Measurements from ENCODE around the gene VIPR1. TPM values are rescaled to one million over a fixed set of nuclear protein-coding genes. Genes with fewer than 3 reads are reported as not detected.

VIPR1 gene
- total RNA-seq, 1 donor from 2014 or later = 18.7 TPM

DNA sequence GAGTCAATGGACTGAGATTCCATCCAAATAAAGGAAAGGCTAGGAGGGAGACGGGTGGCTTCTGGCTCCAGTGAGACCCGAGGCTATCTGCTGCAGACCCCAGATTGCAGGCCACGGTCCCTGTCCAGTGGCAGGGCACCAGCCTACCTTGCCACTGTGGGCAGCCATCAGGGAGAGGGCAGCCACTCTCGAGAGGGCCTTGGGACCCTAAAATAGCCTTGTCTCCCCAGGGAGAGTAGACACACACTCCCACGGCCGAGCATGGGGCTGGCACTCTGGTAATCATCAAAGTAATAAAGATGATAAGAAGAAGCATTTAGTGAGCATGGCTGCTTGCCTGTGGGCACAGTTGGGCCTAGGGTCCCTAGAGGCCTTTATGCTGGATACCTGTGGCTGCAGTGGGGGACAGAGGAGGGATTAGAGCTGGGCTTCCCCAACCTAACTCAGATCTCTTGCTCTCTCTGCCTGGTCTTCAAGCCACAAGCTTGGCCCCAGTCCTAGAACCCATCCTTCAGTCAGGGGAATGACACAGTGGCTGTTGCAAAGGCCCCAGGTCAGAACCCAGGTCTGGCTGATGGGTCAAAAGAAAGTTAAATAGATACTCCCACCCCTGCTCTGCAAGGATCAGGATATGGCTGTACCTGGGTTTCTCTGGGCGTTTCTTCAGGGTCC lies 9.2 kb upstream of the VIPR1 start:
- no peak for DNase-seq

DNA sequence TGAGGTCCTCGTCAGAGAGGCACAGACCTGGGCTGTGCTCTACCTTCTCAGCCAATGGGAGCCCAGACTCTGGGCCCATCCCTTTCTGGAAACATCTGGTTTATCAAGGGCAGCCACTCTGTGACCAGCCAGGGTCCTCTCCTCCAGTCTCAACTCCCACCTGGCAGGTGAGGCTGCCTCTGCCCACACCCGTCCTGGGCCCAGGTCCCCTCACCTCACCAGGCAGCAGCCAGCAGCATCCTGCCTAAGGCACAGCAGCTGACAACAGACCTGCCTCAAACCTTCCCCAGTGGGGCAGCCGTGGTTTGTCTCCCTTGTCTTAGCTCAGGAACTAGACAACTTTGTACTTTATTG lies 8.7 kb upstream of the VIPR1 start:
- no peak for DNase-seq

DNA sequence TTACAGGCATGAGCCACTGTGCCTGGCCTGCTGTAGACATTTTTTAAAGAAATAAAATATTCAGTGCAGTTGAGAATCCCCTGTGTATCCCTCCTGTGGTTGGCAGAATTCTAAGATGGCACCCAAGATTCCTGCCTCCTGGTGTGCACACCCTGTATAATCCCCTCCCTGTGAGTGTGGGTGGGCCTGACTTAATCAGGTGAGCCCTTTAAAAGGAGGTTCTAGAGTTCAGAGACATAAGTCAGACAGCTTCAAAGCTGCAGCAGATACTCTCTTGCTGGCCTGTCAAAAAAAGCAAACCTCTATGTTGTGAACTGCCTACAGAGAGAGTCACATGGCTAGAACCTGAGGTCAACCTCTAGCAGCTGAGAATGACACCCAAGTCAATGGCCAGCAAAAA lies 7.0 kb upstream of the VIPR1 start:
- no peak for DNase-seq

DNA sequence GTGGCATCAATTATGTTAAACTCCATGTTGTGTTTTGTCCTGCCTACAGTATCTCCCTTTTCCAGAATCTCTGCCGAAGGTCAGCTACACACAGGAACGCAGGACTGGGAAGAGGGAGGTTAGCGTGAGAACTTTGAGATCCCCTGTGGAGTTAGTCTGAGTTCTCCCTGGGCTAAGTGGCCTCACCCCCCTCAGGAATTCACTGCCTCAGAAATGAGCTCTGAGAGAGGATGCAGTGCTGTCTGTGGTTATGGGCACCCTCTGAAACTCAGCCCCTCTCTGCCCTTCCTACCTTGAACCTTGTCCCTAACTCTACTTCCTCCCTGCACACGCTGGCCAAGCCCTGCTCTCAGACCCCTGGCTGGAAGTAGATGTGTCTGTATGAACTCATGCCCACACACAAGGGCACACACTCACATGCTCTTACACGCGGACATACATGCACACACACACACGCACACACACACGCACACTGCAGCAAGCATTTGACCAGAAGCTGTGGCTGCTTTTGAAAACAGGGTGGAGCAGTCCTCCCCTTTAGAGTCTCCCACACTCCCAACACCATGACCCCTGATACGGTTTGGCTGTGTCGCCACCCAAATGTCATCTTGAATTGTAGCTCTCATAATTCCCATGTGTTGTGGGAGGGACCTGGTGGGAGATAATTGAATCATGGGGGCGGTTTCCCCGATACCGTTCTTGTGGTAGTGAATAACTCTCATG lies 5.3 kb upstream of the VIPR1 start:
- DNase-seq = no peak

DNA sequence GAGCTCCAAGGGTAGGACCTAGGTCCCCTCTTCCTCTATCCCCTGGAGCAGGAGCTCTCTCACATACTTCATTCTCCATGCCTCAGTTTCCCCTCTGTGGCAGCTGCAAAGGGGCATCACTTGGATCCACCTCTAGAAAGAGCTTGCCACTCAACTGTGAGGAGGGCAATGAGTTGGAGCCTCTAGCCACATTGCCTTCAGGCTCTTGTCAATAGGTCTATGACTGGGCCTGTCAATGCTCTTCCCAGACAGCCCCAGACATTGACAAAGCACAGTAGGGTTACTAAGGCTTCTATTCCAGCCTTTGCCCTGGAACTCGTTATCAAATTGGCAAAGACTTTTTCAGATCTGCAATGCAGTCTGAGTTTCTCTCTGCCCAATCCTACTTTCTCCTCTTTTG lies 4.4 kb upstream of the VIPR1 start:
- no peak for DNase-seq

DNA sequence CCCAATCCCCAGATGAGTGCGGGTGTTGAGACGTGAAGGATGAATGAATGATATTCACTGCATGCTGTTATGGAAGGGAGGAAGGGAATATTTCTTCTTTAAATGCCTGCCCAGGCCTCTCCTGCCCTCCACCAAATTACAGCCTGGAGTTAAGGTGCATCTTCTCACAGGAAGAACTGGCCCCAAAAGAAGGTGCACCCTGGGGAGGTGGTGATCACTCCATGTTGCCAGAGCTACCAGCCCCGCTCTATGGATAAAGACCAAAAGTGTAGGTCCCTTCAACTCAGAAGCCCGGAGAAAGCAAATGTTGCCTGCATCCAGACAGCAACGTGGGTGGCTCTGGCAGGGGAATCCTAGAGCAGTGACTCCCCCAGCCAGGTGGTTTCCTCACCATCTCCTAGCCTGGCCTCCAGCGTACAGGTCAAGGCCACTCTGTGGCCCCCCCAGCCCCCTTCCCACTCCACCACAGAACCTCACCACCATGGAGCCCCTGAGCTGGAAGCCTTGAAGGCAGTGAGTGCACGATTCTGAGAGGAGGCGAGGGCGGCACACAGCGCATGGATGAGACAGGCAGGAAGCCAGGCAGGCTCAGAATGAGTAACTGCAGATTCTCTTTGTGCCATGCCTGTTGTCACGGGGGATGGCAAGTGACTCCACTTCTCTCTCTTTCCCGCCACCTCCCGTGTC lies 3.5 kb upstream of the VIPR1 start:
- no peak for DNase-seq

DNA sequence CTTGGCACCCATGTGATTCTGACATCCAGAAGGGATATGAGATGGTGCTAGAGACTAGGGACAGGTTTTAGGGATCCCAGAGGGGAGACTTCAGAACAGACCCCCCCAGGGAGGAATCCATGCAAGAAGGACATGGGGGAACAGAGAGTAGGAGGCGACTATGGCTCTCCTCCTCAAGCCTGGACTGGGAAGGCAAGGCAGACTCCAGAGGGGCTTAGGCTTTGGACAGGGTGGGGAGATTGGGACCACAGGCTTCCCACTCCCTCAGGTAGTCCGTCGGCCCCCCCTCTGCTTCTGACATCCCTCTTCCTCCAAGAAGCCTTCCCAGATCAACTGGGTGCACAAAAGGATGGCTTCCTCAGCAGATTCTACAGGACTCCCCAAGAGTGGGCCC lies 3.0 kb upstream of the VIPR1 start:
- no peak for DNase-seq

DNA sequence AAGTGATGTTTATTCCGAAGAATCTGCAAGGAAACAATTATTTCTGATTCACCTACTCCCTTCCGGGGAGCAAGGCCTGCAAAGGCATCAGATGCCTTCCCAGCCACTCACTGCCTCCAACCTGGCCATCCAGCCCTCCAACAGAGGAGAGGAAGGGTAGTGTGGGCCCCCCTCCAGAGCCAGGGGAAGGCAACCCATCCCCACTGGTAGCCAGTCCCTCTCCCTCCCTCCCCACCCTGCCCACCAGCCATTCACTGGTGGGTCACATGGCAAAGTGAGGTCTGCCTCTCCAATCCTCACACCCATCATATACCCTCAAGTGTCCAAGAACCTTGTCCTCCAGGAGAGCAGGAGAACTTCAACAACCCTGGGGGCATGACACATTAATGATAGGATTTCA lies 2.4 kb upstream of the VIPR1 start:
- DNase-seq = no peak

DNA sequence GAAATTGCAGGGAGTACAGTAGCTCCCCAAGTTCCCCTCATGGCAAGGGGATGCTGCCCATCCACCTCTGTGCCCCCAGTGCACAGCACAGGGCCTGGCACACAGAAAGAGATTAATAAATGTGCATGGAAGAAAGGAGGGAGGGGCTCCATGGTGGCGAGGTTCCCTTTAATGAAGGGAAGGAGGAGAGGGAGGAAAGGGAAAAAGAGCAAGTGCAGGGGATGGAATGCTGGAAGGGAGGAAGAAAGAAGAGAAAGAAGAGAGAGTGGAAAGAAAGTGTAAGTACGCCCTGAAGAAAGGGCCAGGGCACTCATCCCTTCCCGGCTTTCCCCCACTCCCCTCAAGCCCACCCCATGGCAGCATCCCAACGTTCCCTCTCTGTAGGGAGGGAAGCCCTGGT lies 1.5 kb upstream of the VIPR1 start:
- DNase-seq = no peak

DNA sequence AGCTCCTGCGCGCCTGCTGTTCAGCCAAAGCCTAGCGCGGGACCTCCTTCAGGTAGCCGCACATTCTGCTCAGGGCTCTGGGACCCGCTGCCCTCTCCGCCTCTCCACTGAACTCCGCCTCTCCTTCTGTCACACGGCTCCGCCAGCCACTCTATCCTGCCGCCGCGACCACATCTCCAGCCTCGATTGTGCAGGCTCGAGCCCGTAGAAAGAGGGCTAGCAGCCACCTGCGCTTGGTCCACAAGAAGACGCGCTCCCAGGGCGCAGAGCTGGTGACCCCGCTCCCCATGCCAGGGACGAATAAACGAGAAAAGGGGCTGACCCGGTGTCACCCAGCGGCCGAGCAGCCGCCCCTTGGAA lies 1.1 kb upstream of the VIPR1 start:
- no peak for DNase-seq

DNA sequence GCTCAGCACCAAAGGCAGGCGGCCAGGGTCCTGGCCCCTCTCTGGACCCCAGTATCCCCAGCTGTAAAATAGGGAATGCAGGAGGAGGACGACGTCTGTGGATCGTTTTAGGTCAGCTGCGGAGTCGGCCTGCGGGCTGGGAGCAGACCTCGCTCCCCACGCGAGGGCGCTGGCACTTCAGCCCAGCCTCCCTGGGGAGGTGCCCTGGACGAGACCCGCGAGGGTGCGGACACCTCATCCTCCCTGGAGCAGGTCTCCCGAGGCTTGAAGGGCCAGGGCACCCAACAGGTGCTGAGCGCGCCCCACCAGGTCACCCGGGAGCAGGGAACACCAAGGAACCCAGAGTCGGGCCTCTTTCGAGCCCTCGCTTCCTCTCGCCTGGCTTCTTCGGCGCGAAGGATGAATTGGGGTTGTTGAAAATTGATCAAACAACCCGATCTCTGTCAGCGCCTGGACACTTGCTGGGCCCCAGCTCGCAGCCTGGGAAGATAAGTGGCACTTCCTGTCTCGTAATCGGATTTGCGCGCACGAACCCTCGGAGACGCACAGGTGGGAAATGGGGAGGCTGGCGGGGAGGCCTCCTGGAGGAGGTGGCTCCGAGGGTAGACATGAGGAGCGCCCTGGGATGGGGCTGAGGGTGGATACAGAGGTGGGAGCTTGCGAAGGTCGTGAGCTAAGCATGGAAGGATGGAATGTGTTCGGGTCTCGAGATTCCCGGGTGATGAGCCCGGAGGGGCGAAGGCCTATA lies 588 bp upstream of the VIPR1 start:
- DNase-seq = peak; percentile 27

DNA sequence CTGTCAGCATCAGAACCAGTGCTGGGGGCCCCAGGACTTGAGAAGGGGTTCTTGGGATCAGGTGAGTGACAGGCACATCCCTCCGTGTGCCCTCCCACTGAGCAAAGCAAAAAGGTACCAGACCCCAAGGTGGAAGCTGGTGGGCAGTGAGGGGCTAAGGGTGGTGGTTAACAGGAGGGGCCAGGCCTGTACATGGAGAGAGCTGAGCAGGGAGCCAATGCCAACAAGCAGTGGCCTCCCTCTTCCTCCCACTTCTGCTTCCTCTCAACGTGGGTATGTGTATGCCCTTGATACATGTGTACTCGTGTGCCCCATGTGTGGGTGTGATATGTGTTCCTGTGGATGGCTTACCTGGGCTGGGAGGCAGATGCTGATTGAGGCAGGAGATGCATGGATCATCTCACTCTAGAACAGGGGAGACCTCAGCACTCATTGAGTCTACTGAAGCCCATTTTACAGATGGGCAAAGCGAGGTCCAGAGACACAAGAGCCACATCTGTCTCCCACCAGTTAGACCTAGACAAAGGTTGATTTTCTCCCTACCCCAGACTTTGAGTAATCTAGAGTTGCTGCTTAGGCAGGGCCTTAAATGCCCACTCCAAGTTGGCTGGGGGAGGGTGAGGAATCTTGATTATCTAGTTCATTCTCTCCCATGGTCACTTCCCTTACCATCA lies 945 bp downstream of the VIPR1 start:
- DNase-seq = no peak

DNA sequence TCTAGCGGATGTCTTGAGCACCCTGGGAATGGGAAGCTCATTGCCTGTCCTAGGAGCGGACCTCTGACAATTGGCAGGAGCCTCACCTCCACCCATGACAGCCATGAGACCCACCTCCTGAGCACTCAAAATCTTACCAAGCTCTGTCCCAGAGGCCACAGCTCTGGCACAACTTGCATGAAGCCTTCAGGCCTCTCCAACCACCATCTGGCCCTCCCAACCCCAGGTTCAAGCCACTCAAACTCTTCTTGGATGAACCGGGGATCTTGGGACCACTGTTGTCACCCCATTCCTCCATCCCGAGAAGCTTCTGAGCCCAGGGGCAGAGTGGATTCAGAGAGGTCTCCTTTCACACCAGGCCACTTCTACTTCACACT lies 1.5 kb downstream of the VIPR1 start:
- no peak for DNase-seq

DNA sequence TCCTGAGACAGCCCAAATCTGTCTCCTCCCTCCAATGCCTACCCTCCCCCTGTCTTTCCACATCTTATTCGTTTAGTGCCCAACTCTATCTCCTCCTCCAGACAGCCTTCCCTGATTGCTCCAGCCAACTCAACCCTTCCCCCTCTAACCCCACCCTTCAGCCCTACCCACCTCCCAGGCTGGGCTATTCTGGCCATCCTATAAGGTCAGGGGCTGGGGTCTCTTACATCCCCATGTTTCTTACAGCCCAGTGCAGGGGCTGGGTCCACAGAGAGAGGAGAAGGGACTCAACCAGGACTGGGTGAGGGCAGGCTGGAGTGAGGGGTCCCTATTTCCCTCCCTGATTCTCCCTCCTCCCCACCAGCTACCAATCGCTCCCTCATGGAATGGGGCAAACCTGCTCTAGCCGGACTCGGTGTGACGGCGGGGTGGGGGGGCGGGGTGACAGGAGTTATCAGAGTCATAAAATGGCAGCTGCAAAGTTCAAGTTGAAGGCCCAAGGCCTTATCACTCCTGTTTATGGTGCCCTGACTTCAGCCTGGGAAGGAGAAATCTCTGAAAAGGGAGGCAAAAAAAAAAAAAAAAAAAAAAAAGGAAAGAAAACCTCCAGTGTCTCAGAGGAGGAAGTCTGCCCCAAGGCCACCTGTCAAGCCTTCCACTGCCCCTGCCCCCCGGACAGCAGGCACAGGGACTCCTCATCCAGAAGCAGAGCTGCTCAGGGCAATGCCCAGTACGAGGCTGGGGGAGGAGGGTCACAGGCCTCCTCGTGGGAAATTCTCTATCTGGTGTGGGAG lies 2.1 kb downstream of the VIPR1 start:
- no peak for DNase-seq

DNA sequence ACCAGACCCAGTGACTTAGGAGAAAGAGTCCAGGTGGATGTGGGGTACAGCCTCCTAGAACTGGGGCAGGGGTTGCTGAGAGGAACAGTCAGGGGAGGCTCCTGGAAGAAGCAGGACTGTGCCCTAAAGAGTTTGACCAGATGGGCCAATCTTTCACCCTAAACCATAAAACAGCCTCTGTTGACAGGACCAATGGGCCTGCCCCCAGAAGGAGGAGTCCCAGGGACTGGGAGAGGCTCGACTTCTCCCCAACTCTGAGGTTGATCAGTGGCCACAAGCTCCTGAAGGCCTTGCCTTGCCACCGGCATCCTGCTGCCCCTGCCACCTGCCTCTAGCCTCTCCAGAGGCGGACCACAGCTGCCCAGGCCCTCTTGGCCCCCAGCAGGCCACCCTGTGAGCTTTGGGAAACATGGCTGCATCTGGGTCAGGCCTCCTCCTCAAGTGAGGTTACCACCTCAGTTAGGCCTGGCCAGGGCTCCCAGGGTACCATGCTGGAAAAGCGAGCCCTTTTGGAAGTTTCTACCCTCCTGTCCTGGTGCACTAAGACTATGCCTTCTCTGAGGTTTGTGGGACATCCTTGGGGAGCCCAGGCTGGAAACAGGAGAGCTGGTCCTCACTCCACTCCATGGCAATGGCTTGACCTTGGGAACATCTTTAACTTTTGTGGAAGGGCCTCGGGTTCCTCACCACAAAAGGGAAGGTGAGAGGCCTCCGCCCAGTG lies 2.8 kb downstream of the VIPR1 start:
- DNase-seq = no peak

DNA sequence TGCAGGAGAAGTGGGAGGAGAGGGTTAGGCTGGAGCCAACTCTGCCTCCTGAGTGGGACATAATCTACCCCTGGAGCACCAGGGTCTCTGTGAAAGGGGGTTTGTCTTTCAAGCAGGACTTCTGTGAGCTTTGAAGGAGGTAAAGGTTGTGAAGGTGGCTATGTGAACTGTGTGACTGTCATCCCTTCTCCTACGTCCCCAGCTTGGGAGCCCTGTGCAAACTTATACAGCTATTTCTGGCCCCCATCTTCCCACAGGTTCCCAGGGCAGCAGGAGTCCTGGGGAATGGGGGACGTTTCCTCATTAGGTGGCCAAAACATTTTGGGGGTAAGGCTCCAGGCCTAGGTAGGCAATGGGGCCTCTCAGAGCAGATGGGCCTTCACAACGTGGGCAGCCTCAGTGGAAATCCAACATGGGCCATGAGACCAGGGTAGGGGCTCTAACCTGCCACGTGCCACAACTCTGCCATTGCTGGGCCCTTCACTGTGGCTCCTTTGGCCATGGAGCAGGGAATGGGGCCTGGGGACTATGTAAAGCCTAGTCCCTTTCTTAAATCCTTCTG lies 3.5 kb downstream of the VIPR1 start:
- no peak for DNase-seq

DNA sequence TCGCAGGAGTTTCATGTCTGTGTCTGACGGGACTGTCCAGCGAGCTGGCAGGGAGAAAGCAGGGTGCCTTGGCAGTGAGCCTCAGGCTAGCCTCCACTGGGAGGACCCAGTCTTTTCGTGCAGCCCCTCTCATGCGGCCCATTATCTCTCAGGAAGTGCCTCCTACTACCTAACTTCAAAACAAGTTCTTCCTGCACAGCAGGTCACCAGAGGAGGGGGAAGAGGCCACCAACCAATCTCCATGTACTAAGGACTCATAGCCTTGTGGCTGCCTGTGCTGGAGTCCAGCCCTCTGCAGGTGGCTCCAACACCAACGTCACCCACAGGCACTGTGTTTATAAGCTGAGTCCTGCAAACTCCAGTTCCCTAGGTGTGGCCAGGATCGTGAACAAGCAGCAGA lies 4.8 kb downstream of the VIPR1 start:
- no peak for DNase-seq

DNA sequence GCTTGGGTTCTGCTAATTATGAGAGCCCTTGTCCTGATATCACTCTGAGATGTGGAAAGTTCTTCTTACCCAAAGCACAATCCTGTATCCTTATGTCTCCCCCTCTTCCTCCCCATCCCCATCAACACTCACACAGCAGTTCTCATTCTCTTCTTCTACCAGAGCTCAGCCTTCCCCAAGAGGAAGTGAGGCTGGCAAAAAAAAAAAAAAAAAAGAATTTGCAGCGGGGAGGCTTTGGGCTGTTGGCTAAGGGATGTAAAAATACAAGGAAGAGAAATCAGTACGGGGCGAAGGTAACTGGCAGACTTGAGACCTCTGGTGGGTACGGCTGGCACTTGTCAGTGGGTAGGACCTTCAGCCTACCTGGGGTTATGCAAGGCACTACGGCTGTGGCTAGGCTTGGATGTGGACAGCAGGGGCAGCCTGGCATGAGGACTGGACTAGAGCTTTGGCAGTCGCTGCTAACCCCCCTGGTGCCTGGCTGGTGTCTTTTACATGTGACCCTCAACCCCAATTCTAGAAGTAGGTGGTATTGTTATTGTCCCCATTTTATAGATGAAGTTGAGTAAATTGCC lies 5.4 kb downstream of the VIPR1 start:
- no peak for DNase-seq

DNA sequence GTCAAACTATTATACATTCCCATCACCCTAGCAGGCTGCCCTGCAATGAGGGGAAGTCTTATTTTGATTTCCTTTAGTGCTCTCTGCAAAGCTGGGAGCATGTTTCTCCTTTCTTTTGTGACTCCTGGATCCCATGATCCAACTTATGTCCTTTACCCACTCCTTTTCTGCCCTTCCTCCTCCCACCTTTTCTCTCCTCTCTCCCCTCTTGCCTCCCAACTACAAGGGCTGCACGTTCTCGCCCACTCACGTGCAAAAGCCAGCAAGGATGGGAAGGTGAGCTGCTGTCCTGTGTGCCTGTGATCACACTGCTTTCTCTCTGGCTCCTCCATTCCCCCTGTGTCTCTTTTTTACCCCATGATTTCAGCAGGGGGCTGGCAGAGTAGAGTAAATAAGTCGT lies 6.1 kb downstream of the VIPR1 start:
- no peak for DNase-seq

DNA sequence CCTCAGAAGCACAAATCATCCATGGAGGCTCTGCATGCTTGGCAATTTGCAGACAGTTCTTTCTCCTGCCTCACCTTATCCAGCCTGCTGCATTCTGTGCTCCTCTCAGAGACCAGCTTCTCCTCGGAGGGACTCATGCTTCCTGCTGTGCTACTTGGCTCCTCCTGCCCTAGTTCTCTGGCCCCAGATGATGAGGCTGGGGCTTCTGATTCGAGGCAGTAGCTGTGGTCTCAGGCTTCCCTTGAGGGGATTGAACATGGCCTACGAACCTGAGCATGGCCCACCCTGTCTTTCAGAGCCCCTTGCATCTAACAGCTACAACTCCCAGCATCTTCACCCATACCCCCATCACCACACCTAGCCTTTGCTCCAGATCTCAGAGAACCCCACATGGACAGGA lies 6.7 kb downstream of the VIPR1 start:
- no peak for DNase-seq
